ENCODE measurements around the gene TAX1BP3. TPM values are rescaled to one million over a fixed set of nuclear protein-coding genes. Genes with fewer than 3 reads are reported as not detected.

Gene TAX1BP3
- total RNA-seq, 1 experiment from 2014 or later = 122 TPM

- DNase-seq (ENCODE audit: low read depth, low spot score) (no peak), ATAC-seq (no peak)
- Histone ChIP-seq H3K27ac (ENCODE audit: low read length) (no peak overlapping the region), H3K9me3 (ENCODE audit: control insufficient read depth, insufficient read depth, low read depth, low read length) (no peaks in the 10 kb centered on the region), H3K36me3 (ENCODE audit: control insufficient read depth, insufficient read depth, low read length) (no peaks in the 10 kb centered on the region), H3K27me3 (ENCODE audit: control insufficient read depth, insufficient read depth, low read length) (no peaks in the 10 kb centered on the region), H3K4me1 (ENCODE audit: control insufficient read depth, insufficient read depth, low read length) (peaks cover 4% of the 10 kb centered on the region), H3K4me3 (ENCODE audit: low read depth in 2 of 2, low read length in 2 of 2) (no peak overlapping the region)
- no TSS peak for BruUV-seq (replicated peaks)
- intact Hi-C loops (cut with micrococcal nuclease; ENCODE audit: unreplicated experiment) = no loop called here
- CTCF ChIA-PET = interaction anchor here (0.7 kb wide), 1 partner anchor 401 kb away, joined by 3 read pairs; no protein-coding TSS in a partner anchor
- in situ Hi-C loops (cut with HindIII; ENCODE audit: low pct_unique_long_range_greater_than_20kb, low sequenced_read_pairs) = no loop called here
- TF ChIP-seq TCF7L2 (IDR thresholded peaks at IDR 0.05; ENCODE audit: low read depth, low read length) (no peak), CTCF (IDR thresholded peaks at IDR 0.05) (no peak; the same call in 1 of the 2 replicates), SIN3A (IDR thresholded peaks at IDR 0.05; ENCODE audit: borderline replicate concordance, insufficient read depth, low read depth, low read length) (no peak), POLR2AphosphoS5 (IDR thresholded peaks at IDR 0.05; ENCODE audit: low read depth, low read length) (no peak), REST (IDR thresholded peaks at IDR 0.05; ENCODE audit: insufficient read depth in 1 of 2, low read depth in 2 of 2, low read length in 1 of 2) (no peak)
- POLR2A ChIA-PET = no interaction called here
Observed at GRCh38 chr17:3692346-3692745, 24.0 kb upstream of the TAX1BP3 start.

GRCh38 chr17:3691617-3692067 lies 23.3 kb upstream of the TAX1BP3 start:
- no peak for ATAC-seq
- BruUV-seq (replicated peaks) = no TSS peak
- in situ Hi-C loops (cut with HindIII; ENCODE audit: low pct_unique_long_range_greater_than_20kb, low sequenced_read_pairs) = no loop called here

More at GRCh38 chr17:3691617-3692067, 23.3 kb upstream of the TAX1BP3 start:
- CTCF ChIA-PET = no interaction called here
- Histone ChIP-seq H3K4me3 (ENCODE audit: low read depth in 2 of 2, low read length in 2 of 2) (no peak overlapping the region), H3K9me3 (ENCODE audit: control insufficient read depth, insufficient read depth, low read depth, low read length) (no peaks in the 10 kb centered on the region), H3K27ac (ENCODE audit: low read length) (no peak overlapping the region), H3K36me3 (ENCODE audit: control insufficient read depth, insufficient read depth, low read length) (no peaks in the 10 kb centered on the region), H3K4me1 (ENCODE audit: control insufficient read depth, insufficient read depth, low read length) (peaks cover 4% of the 10 kb centered on the region), H3K27me3 (ENCODE audit: control insufficient read depth, insufficient read depth, low read length) (no peaks in the 10 kb centered on the region)
- DNase-seq (ENCODE audit: low read depth, low spot score) = no peak
- TF ChIP-seq TCF7L2 (IDR thresholded peaks at IDR 0.05; ENCODE audit: low read depth, low read length) (no peak), POLR2AphosphoS5 (IDR thresholded peaks at IDR 0.05; ENCODE audit: low read depth, low read length) (no peak), CTCF (IDR thresholded peaks at IDR 0.05) (no peak), REST (IDR thresholded peaks at IDR 0.05; ENCODE audit: insufficient read depth in 1 of 2, low read depth in 2 of 2, low read length in 1 of 2) (no peak), SIN3A (IDR thresholded peaks at IDR 0.05; ENCODE audit: borderline replicate concordance, insufficient read depth, low read depth, low read length) (no peak)
- POLR2A ChIA-PET = no interaction called here
- intact Hi-C loops (cut with micrococcal nuclease; ENCODE audit: unreplicated experiment) = no loop called here
